Measurements from ENCODE around the gene MX2. TPM values are rescaled to one million over a fixed set of nuclear protein-coding genes. Genes with fewer than 3 reads are reported as not detected.

Gene MX2
- total RNA-seq, 1 experiment from 2014 or later: 17.6 TPM

DNA sequence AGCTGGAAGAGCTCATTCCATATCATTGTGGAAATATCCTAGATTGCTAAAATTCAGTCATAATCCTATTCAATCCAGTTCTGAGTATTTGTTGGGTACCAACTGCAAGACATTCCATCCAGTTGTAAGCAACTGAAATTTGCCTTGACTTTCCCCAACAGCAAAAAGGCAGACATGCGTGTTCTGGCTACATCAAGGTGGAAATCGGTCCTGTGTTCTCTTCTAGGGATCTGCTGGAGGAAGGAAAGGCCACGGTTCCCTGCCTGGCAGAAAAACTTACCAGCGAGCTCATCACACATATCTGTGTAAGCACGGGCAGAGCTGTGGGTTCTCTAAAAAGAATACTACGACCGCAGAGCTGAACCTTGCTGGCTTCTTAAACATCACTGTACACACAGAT lies 81.7 kb downstream of the MX2 start:
- BruUV-seq (replicated peaks): no TSS peak
- no peak overlapping the region for H3K4me3 Mint-ChIP-seq (ENCODE audit: low read depth, unreplicated experiment)
- intact Hi-C loops (cut with micrococcal nuclease; ENCODE audit: unreplicated experiment): no loop called here
- CTCF ChIA-PET: no interaction called here
- H3K27ac Mint-ChIP-seq (ENCODE audit: unreplicated experiment): no peak overlapping the region
- no peak for DNase-seq
- no peaks in the 10 kb centered on the region for H3K27me3 Mint-ChIP-seq (ENCODE audit: unreplicated experiment)
- peaks cover 5% of the 10 kb centered on the region for H3K36me3 Mint-ChIP-seq (ENCODE audit: insufficient read depth, unreplicated experiment)
- TF ChIP-seq, protein P1, sequence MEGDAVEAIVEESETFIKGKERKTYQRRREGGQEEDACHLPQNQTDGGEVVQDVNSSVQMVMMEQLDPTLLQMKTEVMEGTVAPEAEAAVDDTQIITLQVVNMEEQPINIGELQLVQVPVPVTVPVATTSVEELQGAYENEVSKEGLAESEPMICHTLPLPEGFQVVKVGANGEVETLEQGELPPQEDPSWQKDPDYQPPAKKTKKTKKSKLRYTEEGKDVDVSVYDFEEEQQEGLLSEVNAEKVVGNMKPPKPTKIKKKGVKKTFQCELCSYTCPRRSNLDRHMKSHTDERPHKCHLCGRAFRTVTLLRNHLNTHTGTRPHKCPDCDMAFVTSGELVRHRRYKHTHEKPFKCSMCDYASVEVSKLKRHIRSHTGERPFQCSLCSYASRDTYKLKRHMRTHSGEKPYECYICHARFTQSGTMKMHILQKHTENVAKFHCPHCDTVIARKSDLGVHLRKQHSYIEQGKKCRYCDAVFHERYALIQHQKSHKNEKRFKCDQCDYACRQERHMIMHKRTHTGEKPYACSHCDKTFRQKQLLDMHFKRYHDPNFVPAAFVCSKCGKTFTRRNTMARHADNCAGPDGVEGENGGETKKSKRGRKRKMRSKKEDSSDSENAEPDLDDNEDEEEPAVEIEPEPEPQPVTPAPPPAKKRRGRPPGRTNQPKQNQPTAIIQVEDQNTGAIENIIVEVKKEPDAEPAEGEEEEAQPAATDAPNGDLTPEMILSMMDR (IDR thresholded peaks at IDR 0.05; ENCODE audit: unreplicated experiment): no peak
- H3K4me1 Mint-ChIP-seq (ENCODE audit: low read depth, unreplicated experiment): no peaks in the 10 kb centered on the region
- no peaks in the 10 kb centered on the region for H3K9me3 Mint-ChIP-seq (ENCODE audit: low read depth, unreplicated experiment)

DNA sequence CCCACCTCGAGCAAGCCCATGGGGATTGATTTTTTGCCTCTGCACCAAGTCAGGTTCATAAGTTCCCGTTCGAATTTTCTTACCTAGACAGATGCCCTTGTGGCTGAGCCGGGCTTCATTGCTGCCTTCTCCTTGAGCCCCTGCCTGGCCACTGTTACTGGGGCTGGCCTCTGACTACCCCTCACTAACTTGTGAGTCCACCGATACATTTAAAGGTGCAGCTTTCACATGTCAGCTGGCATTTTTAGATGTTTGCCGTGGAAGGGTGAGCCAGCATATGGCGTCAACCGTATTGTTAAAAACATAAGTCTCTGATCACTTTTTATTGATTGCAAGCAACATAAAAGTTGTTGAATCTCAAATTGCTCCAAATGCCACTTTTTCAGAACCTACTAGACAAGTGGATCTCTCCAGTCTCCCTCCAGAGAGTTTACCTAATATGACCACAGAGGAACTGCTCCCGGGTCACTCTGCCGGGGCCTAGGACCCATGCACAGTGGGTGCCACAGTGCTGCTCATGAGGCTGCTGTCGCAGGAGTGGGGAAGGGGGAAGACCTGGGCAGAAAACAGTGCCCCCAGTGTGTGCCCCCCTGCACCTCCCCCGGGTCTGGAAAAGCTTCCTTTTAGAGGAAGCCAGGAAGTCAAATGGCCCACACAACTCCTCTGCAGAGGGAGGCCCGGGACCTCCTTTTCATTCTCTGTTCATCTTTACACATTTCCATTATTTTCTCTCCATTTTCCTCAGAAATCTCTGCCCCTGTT lies 83.1 kb downstream of the MX2 start:
- Mint-ChIP-seq H3K36me3 (ENCODE audit: insufficient read depth, unreplicated experiment) (peaks cover 5% of the 10 kb centered on the region), H3K27ac (ENCODE audit: unreplicated experiment) (no peak overlapping the region), H3K4me1 (ENCODE audit: low read depth, unreplicated experiment) (no peaks in the 10 kb centered on the region), H3K27me3 (ENCODE audit: unreplicated experiment) (no peaks in the 10 kb centered on the region), H3K9me3 (ENCODE audit: low read depth, unreplicated experiment) (no peaks in the 10 kb centered on the region), H3K4me3 (ENCODE audit: low read depth, unreplicated experiment) (no peak overlapping the region)
- intact Hi-C loops (cut with micrococcal nuclease; ENCODE audit: unreplicated experiment): no loop called here
- BruUV-seq (replicated peaks): no TSS peak
- TF ChIP-seq, protein P1 (IDR thresholded peaks at IDR 0.05; ENCODE audit: unreplicated experiment): no peak
- CTCF ChIA-PET: no interaction called here
- DNase-seq: no peak

DNA sequence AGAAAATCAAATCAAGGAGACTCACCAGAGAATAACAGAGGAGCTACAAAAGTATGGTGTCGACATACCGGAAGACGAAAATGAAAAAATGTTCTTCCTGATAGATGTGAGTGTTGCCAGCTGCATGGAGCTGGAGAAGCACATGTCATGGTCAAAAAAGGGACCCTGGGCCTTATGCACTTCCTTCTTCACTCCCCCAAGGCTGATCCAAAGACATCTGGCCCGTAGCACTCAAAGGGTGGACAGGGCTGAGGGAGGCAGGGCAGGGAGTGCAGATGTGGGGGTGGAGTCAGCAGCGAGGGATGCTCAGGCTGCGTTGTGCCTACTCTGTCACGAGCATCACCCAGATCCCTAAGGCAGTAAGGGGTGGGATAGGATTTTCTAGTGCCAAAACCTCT lies 83.6 kb downstream of the MX2 start:
- TF ChIP-seq, protein P1 (IDR thresholded peaks at IDR 0.05; ENCODE audit: unreplicated experiment): no peak
- Mint-ChIP-seq H3K4me3 (ENCODE audit: low read depth, unreplicated experiment) (no peak overlapping the region), H3K36me3 (ENCODE audit: insufficient read depth, unreplicated experiment) (peaks cover 5% of the 10 kb centered on the region), H3K9me3 (ENCODE audit: low read depth, unreplicated experiment) (no peaks in the 10 kb centered on the region), H3K27me3 (ENCODE audit: unreplicated experiment) (no peaks in the 10 kb centered on the region), H3K4me1 (ENCODE audit: low read depth, unreplicated experiment) (no peaks in the 10 kb centered on the region), H3K27ac (ENCODE audit: unreplicated experiment) (no peak overlapping the region)
- no TSS peak for BruUV-seq (replicated peaks)
- DNase-seq: no peak
- CTCF ChIA-PET: no interaction called here
- intact Hi-C loops (cut with micrococcal nuclease; ENCODE audit: unreplicated experiment): no loop called here

DNA sequence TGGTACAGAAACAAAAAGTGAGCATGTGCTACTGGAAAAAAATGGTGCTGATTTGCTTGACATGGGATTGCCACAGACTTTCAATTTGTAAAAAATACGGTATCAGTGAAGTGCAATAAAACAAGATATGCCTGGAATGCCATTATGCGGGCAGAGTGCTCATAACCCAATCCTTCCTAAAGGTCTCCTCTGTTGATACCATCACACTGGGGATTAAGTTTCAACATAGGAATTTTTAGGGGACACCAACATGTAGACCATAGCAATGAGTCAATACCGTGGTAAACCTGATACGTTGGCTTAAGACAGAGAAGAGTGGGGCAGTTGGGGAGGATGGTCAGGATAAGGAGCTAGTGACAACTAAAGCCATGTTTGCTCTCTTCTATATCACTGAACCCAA lies 84.8 kb downstream of the MX2 start:
- Mint-ChIP-seq H3K9me3 (ENCODE audit: low read depth, unreplicated experiment) (no peaks in the 10 kb centered on the region), H3K4me1 (ENCODE audit: low read depth, unreplicated experiment) (no peaks in the 10 kb centered on the region), H3K4me3 (ENCODE audit: low read depth, unreplicated experiment) (no peak overlapping the region), H3K27ac (ENCODE audit: unreplicated experiment) (no peak overlapping the region), H3K36me3 (ENCODE audit: insufficient read depth, unreplicated experiment) (peaks cover 5% of the 10 kb centered on the region), H3K27me3 (ENCODE audit: unreplicated experiment) (no peaks in the 10 kb centered on the region)
- TF ChIP-seq, protein P1 (IDR thresholded peaks at IDR 0.05; ENCODE audit: unreplicated experiment): no peak
- DNase-seq: no peak
- CTCF ChIA-PET: no interaction called here
- intact Hi-C loops (cut with micrococcal nuclease; ENCODE audit: unreplicated experiment): no loop called here
- no TSS peak for BruUV-seq (replicated peaks)

All from Calu3 (cell line).